Fibroblast of the aortic adventitia (primary cell): ENCODE data around the gene VIT. TPM values are rescaled to one million over a fixed set of nuclear protein-coding genes. Genes with fewer than 3 reads are reported as not detected.

Experiments
- DNase-seq: peaks from one replicate; pipeline ENCODE4 v3.0.0-alpha.2; 2010; ENCODE audit warnings: low read depth
- H3K4me3 ChIP-seq: 2 replicates; pipeline ENCODE4 v1.5.1; 2011; ENCODE audit warnings: low read depth, mild to moderate bottlenecking, control low read depth, low read length, moderate library complexity
- total RNA-seq: library from RNA; depleted of rRNA; stranded (reverse); fragments of >200 nt; gene quantifications from 2 replicates; pipeline ENCODE4 v1.2.3, GENCODE V29; 2012; ENCODE audit warnings: low replicate concordance
- TF ChIP-seq, protein P1 (sequence below): IDR thresholded peaks from 2 replicates; pipeline ENCODE4 v1.5.1; 2011; ENCODE audit warnings: mild to moderate bottlenecking, low read length, control low read depth, inconsistent platforms; ENCODE audit not compliant: insufficient read depth

VIT gene
- total RNA-seq, 1 donor, result 12.9 TPM

- no peak overlapping the region for H3K4me3 ChIP-seq
- DNase-seq, result no peak
- TF ChIP-seq, protein P1, sequence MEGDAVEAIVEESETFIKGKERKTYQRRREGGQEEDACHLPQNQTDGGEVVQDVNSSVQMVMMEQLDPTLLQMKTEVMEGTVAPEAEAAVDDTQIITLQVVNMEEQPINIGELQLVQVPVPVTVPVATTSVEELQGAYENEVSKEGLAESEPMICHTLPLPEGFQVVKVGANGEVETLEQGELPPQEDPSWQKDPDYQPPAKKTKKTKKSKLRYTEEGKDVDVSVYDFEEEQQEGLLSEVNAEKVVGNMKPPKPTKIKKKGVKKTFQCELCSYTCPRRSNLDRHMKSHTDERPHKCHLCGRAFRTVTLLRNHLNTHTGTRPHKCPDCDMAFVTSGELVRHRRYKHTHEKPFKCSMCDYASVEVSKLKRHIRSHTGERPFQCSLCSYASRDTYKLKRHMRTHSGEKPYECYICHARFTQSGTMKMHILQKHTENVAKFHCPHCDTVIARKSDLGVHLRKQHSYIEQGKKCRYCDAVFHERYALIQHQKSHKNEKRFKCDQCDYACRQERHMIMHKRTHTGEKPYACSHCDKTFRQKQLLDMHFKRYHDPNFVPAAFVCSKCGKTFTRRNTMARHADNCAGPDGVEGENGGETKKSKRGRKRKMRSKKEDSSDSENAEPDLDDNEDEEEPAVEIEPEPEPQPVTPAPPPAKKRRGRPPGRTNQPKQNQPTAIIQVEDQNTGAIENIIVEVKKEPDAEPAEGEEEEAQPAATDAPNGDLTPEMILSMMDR, result no peak
Measured at GRCh38 chr2:36858551-36859365, 162.3 kb downstream of the VIT start.

- no peak overlapping the region for H3K4me3 ChIP-seq
- TF ChIP-seq, protein P1, result no peak
- no peak for DNase-seq
Measured at GRCh38 chr2:36859366-36859792, 162.9 kb downstream of the VIT start.

DNA sequence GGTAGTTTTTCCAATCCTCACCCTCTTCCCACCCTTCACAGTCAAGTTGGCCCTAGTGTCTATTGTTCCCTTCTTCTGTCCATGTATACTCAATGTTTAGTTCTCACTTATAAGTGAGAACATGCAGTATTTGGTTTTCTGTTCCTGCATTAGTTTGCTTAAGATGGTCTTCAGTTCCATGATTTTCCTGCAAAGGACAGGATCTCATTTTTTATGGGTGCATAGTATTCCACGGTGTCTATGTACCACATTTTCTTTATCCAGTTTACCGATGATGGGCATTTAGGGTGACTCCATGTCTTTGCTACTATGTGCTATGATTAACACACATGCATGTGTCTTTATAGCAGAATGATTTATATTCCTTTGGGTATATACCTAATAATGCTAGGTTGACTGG, 165.4 kb downstream of the VIT start:
- no peak for DNase-seq
- TF ChIP-seq, protein P1, result no peak
- H3K4me3 ChIP-seq, result no peak overlapping the region

Other genes starting within 250 kb of the VIT start
- 62.8 and 93.5 TPM in 2 replicates for gene FEZ2, start 98.5 kb upstream of the VIT start, total RNA-seq